ENCODE data around the gene DPY19L3. TPM values are rescaled to one million over a fixed set of nuclear protein-coding genes. Genes with fewer than 3 reads are reported as not detected.

The DPY19L3 gene
- total RNA-seq, 1 experiment from 2014 or later = 27.8 TPM

DNA sequence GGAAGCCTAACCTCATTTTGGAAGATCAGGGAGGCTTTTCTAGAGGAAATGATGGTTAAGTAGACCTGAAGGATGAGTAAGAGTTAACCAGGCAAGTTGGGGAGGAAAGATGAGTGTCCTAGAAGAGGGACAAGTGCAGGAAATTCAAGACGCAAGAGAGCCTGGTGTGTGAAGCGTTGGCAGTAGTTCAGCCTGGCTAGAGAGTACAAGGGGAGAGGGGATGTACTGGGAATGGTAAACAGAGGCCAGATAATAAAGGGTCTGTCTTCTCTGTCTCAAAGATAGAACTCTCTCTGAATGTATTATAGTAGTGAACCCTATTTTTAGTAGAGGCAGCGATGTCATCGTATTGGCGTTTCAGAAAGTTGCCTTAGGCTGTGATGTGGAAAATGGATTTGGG, 9.7 kb downstream of the DPY19L3 start:
- 0 out of 2 replicates have a peak, but pooled peaks cover 6% of the 10 kb centered on the region for H3K36me3 ChIP-seq (ENCODE audit: control insufficient read depth, insufficient read depth, low read length)
- no peak for TF ChIP-seq TCF7L2 (IDR thresholded peaks at IDR 0.05; ENCODE audit: low read depth, low read length)
- TF ChIP-seq, protein P1, sequence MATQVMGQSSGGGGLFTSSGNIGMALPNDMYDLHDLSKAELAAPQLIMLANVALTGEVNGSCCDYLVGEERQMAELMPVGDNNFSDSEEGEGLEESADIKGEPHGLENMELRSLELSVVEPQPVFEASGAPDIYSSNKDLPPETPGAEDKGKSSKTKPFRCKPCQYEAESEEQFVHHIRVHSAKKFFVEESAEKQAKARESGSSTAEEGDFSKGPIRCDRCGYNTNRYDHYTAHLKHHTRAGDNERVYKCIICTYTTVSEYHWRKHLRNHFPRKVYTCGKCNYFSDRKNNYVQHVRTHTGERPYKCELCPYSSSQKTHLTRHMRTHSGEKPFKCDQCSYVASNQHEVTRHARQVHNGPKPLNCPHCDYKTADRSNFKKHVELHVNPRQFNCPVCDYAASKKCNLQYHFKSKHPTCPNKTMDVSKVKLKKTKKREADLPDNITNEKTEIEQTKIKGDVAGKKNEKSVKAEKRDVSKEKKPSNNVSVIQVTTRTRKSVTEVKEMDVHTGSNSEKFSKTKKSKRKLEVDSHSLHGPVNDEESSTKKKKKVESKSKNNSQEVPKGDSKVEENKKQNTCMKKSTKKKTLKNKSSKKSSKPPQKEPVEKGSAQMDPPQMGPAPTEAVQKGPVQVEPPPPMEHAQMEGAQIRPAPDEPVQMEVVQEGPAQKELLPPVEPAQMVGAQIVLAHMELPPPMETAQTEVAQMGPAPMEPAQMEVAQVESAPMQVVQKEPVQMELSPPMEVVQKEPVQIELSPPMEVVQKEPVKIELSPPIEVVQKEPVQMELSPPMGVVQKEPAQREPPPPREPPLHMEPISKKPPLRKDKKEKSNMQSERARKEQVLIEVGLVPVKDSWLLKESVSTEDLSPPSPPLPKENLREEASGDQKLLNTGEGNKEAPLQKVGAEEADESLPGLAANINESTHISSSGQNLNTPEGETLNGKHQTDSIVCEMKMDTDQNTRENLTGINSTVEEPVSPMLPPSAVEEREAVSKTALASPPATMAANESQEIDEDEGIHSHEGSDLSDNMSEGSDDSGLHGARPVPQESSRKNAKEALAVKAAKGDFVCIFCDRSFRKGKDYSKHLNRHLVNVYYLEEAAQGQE (IDR thresholded peaks at IDR 0.05; ENCODE audit: insufficient read depth in 1 of 2, low read depth in 2 of 2, low read length in 1 of 2) = no peak
- no peak for TF ChIP-seq POLR2AphosphoS5 (IDR thresholded peaks at IDR 0.05; ENCODE audit: low read depth, low read length)
- TF ChIP-seq, protein P2, sequence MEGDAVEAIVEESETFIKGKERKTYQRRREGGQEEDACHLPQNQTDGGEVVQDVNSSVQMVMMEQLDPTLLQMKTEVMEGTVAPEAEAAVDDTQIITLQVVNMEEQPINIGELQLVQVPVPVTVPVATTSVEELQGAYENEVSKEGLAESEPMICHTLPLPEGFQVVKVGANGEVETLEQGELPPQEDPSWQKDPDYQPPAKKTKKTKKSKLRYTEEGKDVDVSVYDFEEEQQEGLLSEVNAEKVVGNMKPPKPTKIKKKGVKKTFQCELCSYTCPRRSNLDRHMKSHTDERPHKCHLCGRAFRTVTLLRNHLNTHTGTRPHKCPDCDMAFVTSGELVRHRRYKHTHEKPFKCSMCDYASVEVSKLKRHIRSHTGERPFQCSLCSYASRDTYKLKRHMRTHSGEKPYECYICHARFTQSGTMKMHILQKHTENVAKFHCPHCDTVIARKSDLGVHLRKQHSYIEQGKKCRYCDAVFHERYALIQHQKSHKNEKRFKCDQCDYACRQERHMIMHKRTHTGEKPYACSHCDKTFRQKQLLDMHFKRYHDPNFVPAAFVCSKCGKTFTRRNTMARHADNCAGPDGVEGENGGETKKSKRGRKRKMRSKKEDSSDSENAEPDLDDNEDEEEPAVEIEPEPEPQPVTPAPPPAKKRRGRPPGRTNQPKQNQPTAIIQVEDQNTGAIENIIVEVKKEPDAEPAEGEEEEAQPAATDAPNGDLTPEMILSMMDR (IDR thresholded peaks at IDR 0.05) = no peak
- TF ChIP-seq SIN3A (IDR thresholded peaks at IDR 0.05; ENCODE audit: borderline replicate concordance, insufficient read depth, low read depth, low read length) = no peak
- no peak overlapping the region for H3K27ac ChIP-seq (ENCODE audit: low read length)
- H3K4me3 ChIP-seq (ENCODE audit: low read depth in 2 of 2, low read length in 2 of 2) = no peak overlapping the region
- no peaks in the 10 kb centered on the region for H3K4me1 ChIP-seq (ENCODE audit: control insufficient read depth, insufficient read depth, low read length)
- POLR2A ChIA-PET = no interaction called here
- no peaks in the 10 kb centered on the region for H3K9me3 ChIP-seq (ENCODE audit: control insufficient read depth, insufficient read depth, low read depth, low read length)
- intact Hi-C loops (cut with micrococcal nuclease; ENCODE audit: unreplicated experiment) = no loop called here
- in situ Hi-C loops (cut with HindIII; ENCODE audit: low pct_unique_long_range_greater_than_20kb, low sequenced_read_pairs) = no loop called here
- no TSS peak for BruUV-seq (replicated peaks)
- no peak for ATAC-seq
- CTCF ChIA-PET = no interaction called here
- no peaks in the 10 kb centered on the region for H3K27me3 ChIP-seq (ENCODE audit: control insufficient read depth, insufficient read depth, low read length)
- no peak for DNase-seq (ENCODE audit: low read depth, low spot score)

GRCh38 chr19:32415669-32416068, 10.1 kb downstream of the DPY19L3 start:
- no peaks in the 10 kb centered on the region for H3K27me3 ChIP-seq (ENCODE audit: control insufficient read depth, insufficient read depth, low read length)
- ChIA-PET CTCF (no interaction called here), POLR2A (no interaction called here)
- in situ Hi-C loops (cut with HindIII; ENCODE audit: low pct_unique_long_range_greater_than_20kb, low sequenced_read_pairs) = no loop called here
- 0 out of 2 replicates have a peak, but pooled peaks cover 6% of the 10 kb centered on the region for H3K36me3 ChIP-seq (ENCODE audit: control insufficient read depth, insufficient read depth, low read length)
- no peaks in the 10 kb centered on the region for H3K9me3 ChIP-seq (ENCODE audit: control insufficient read depth, insufficient read depth, low read depth, low read length)
- TF ChIP-seq, protein P2 (IDR thresholded peaks at IDR 0.05) = no peak
- TF ChIP-seq POLR2AphosphoS5 (IDR thresholded peaks at IDR 0.05; ENCODE audit: low read depth, low read length) (no peak), SIN3A (IDR thresholded peaks at IDR 0.05; ENCODE audit: borderline replicate concordance, insufficient read depth, low read depth, low read length) (no peak), TCF7L2 (IDR thresholded peaks at IDR 0.05; ENCODE audit: low read depth, low read length) (no peak)
- TF ChIP-seq, protein P1 (IDR thresholded peaks at IDR 0.05; ENCODE audit: insufficient read depth in 1 of 2, low read depth in 2 of 2, low read length in 1 of 2) = no peak
- H3K27ac ChIP-seq (ENCODE audit: low read length) = no peak overlapping the region
- DNase-seq (ENCODE audit: low read depth, low spot score) (no peak), ATAC-seq (no peak)
- H3K4me1 ChIP-seq (ENCODE audit: control insufficient read depth, insufficient read depth, low read length) = no peaks in the 10 kb centered on the region
- intact Hi-C loops (cut with micrococcal nuclease; ENCODE audit: unreplicated experiment) = no loop called here
- TSS peak; percentile 41 for BruUV-seq (replicated peaks)
- no peak overlapping the region for H3K4me3 ChIP-seq (ENCODE audit: low read depth in 2 of 2, low read length in 2 of 2)
